GM21529 (cell line): ENCODE data around the gene RETSAT.

Experiments used
- ATAC-seq: cut with Tn5 transposase; IDR thresholded peaks from one replicate; pipeline ENCODE4 v1.9.1; 2021; ENCODE audit not compliant: unreplicated experiment

The RETSAT gene

GRCh38 chr2:85309699-85310321 is 44.5 kb downstream of the RETSAT start:
- peak; percentile 20 for ATAC-seq

DNA sequence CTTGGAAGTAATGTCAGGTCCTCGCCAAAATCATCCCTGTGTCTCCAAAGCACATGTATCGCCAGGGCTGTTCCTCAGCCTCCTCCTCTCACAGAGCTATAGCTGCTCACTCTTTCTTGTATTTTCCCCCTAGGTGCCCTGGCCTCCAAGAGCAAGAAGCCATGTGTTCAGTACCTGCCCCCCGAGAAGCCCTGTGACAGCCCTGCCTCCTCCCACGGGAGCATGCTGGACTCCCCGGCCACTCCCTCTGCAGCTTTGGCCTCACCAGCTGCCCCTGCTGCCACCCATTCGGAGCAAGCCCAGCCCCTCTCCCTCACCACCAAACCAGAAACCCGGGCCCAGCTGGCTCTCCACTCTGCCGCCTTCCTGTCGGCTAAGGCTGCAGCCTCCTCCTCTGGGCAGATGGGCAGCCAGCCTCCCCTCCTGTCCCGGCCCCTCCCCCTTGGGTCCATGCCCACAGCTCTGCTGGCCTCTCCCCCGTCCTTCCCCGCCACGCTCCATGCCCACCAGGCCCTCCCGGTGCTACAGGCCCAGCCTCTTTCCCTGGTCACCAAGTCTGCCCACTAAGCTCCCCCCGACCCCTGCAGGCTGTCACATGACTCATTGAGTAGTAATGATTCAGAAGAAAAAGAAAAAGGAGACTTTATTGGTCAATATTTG is 45.3 kb downstream of the RETSAT start:
- ATAC-seq = no peak

DNA sequence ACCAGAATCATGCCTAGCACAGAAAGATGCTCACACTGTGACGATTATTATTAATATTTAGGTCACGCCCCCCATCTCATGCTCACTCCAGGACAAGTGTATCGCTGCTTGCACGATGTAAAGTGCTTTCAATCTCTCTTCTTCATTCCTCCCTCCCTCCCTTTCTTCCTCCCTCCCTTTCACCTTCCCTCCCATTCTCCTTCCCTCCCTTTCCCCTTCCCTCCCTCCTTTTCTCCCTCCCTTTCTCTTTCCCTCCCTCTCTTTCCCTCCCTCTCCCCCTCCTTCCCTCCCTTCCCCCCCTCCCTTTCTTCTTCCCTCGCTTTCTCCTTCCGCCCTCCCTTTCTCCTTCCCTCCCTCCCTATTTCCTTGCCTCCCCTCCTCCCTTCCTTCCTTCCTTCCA is 46.1 kb downstream of the RETSAT start:
- ATAC-seq = no peak

DNA sequence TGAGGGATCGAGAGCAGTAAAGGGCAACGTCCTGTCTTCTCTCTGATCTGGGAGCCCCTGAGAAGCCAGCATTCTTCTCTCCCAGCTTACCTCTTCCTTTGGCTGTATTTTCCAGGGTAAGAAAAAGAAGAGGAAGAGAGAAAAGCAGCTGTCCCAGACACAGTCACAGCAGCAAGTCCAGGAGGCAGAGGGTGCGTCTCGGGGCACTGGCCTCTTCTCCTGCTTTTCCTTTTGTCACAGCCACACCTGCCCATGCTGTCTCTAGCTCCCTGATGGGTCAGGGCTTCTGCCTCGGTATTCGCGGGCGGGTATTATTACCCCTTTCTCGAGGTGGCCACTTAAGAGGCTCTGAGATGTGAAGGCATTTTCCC is 46.8 kb downstream of the RETSAT start:
- ATAC-seq = no peak

DNA sequence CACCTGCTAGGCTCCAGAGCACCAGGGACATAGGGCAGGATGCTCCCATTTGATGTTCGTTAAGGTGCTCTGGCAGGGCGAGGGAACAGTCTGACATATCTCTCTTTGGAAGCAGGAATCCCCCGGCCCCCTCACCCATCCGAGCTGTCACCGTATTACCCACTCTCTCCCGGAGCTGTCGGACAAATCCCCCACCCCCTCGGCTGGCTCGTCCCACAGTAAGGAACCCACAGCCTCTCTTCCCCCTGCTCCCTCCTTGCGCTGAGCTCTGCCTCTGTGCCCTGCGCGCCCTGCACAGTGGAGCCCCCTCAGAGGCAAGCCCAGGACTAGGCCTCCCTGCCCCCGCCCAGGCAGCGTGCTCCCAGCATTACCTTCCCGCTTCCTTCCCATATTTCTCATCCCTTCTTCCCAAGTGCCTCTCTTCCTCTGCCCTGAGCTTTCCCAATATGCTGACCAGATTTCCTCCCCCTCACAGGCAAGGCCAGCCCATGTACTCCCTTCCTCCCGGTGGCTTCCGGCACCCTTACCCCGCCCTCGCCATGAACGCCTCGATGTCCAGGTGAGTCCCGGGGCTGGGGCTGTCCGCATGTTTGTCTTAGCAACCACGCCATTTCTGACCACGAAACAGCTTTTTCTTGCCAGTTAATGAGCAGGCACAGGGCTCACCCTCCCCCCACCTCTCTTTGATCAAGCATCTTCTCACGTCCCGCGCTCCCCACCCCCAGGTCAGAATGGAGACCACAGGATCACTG is 50.4 kb downstream of the RETSAT start:
- no peak for ATAC-seq

DNA sequence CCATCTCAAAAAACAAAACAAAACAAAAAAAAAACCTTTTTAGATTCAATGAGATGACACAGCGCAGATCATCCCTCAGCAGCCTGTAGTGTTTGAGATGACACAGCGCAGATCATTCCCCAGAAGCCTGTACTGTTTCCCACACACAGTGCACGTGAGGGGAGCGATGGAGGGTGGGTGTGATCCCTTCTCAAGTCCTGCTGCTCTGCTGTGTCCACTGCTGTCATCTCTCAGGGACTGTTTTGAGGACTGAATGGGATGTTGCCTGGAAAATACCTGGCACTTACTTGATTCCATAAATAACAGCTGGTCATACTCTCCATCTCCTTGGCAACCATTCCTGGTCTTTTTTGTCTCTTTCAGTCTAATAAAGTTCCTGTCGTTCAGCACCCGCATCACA is 52.2 kb downstream of the RETSAT start:
- no peak for ATAC-seq
